Aorta (tissue), 5 donors: ENCODE results near the gene C4B. TPM values are rescaled to one million over a fixed set of nuclear protein-coding genes. Genes with fewer than 3 reads are reported as not detected.
A peak's percentile ranks its signal among the peaks of the same experiment; 100 is the strongest.
"Not testable (repeated sequence)": the region's sequence is repeated elsewhere in the genome, so short reads cannot be mapped to it uniquely, and the experiment has no call there.

Source experiments
- ATAC-seq: fragments of 200-7000 bp; cut with Tn5 transposase; one replicate; pipeline ENCODE4 v1.9.1; 2022; ENCODE audit warnings: moderate library complexity; ENCODE audit not compliant: low FRiP score
- DNase-seq, 2 donors: peaks; one replicate each; pipeline ENCODE4 v3.0.0-alpha.2; 2020
- H3K27ac ChIP-seq, 2 donors: one replicate each; pipeline ENCODE4 v1.5.1; 2013; ENCODE audit warnings: low read length in 2 of 2, mild to moderate bottlenecking in 2 of 2, moderate library complexity in 2 of 2, control low read depth in 1 of 2, inconsistent platforms in 1 of 2, low read depth in 1 of 2
- H3K27me3 ChIP-seq, 2 donors: one replicate each; pipeline ENCODE4 v1.6.1; 2013; ENCODE audit warnings: control low read depth in 1 of 2, low read length in 1 of 2, mild to moderate bottlenecking in 1 of 2, moderate library complexity in 1 of 2; ENCODE audit not compliant: insufficient read depth in 2 of 2, control insufficient read depth in 1 of 2
- H3K36me3 ChIP-seq, 2 donors: one replicate each; pipeline ENCODE4 v1.6.1; 2013; ENCODE audit warnings: control low read depth in 1 of 2, low read length in 1 of 2, mild to moderate bottlenecking in 1 of 2; ENCODE audit not compliant: insufficient read depth in 2 of 2, control insufficient read depth in 1 of 2
- H3K4me1 ChIP-seq, 2 donors: one replicate each; pipeline ENCODE4 v1.6.1; 2013; ENCODE audit warnings: low read length in 2 of 2, control low read depth in 1 of 2, mild to moderate bottlenecking in 1 of 2, moderate library complexity in 1 of 2; ENCODE audit not compliant: insufficient read depth in 2 of 2, control insufficient read depth in 1 of 2
- H3K4me3 ChIP-seq, 2 donors: one replicate each; pipeline ENCODE4 v1.5.1; 2013; ENCODE audit warnings: low read length in 2 of 2, control low read depth in 1 of 2, mild to moderate bottlenecking in 1 of 2
- H3K9me3 ChIP-seq: one replicate; pipeline ENCODE4 v1.6.1; 2013; ENCODE audit warnings: mild to moderate bottlenecking, low read length; ENCODE audit not compliant: control insufficient read depth
- WGBS, 2 donors: extraction: QIAGEN DNeasy Blood & Tissue Kit; methylation state at CpG; one replicate each; pipeline ENCODE4 v1.1.7; 2013; 5-methylcytosine and 5-hydroxymethylcytosine counted together
- intact Hi-C, 2 donors: fragments of 100-400 bp; cut with DNase I; formaldehyde crosslinking; loops; one replicate each; pipeline versions ENCODE4 v1.14.2 to v1.15.0; 2022
- polyA plus RNA-seq, 2 donors: library from polyadenylated mRNA; stranded (reverse); fragments of 200-250 nt; gene quantifications; one replicate each; pipeline ENCODE4 v1.2.3, GENCODE V29; 2013
- total RNA-seq, 2 donors: library from RNA; stranded (reverse); fragmentation: NEBNext Ultra II Directional; extraction: Animal tissue kit (Norgen Biotek cat#: 25700); gene quantifications; one replicate each; pipeline ENCODE4 v1.2.1, GENCODE V29; 2021
- donor health status: healthy with polysubstance abuse.
- donor health status: Bipolar disorder and iron deficiency.
- donor health status: DM: no; HTN: no; CAD: no.
- donor health status: DM: no; HTN: no; CAD: no.
- donor health status: DM: yes; HTN: yes; CAD: no.

C4B gene
- total and polyA plus RNA-seq, 4 donors, result 10.8 to 225 (median 98.9) TPM

GRCh38 chr6:32043589-32044380 is 29.2 kb downstream of the C4B start:
- H3K4me3 ChIP-seq, H3K27ac ChIP-seq, H3K36me3 ChIP-seq, intact Hi-C loops, ATAC-seq, H3K27me3 ChIP-seq, H3K4me1 ChIP-seq, H3K9me3 ChIP-seq: not testable (repeated sequence)
- 91% methylated on average over 15 to 21 of the region's 31 CpGs for WGBS, 2 donors
- peak in 1 of 2 donors; percentile 66 for DNase-seq

- intact Hi-C loops, H3K36me3 ChIP-seq, H3K4me1 ChIP-seq, H3K27ac ChIP-seq, H3K4me3 ChIP-seq, H3K9me3 ChIP-seq, H3K27me3 ChIP-seq, ATAC-seq: not testable (repeated sequence)
- DNase-seq, result peak; percentile 39 to 50
- WGBS, 2 donors, result 90 to 91% methylated on average over 10 to 14 of the region's 18 CpGs
These were observed 30.3 kb downstream of the C4B start for GRCh38 chr6:32044916-32045315.

- ATAC-seq (peak; percentile 4), DNase-seq (peak; percentile 51 to 81)
- no peak overlapping the region for H3K4me3 ChIP-seq
- WGBS, 2 donors, result 82 to 85% methylated on average over 21 to 22 of the region's 22 CpGs
- no peak overlapping the region for H3K27ac ChIP-seq
- no peaks in the 10 kb centered on the region for H3K9me3 ChIP-seq
- H3K4me1 ChIP-seq, result no peaks in the 10 kb centered on the region
- no peaks in the 10 kb centered on the region for H3K36me3 ChIP-seq
- intact Hi-C loops, result no loop called here
- H3K27me3 ChIP-seq, result no peaks in the 10 kb centered on the region
These were observed 31.3 kb downstream of the C4B start for GRCh38 chr6:32045811-32046449.

- Histone ChIP-seq H3K4me3 (no peak overlapping the region), H3K27me3 (no peaks in the 10 kb centered on the region), H3K36me3 (no peaks in the 10 kb centered on the region), H3K9me3 (no peaks in the 10 kb centered on the region), H3K4me1 (no peaks in the 10 kb centered on the region), H3K27ac (no peak overlapping the region)
- intact Hi-C loops, result no loop called here
- DNase-seq, result peak; percentile 67 to 82
- WGBS, 2 donors, result 48 to 51% methylated on average over 14 of the region's 14 CpGs
- ATAC-seq, result peak; percentile 29
These were observed 32.0 kb downstream of the C4B start for GRCh38 chr6:32046450-32047083.

- Histone ChIP-seq H3K9me3 (no peaks in the 10 kb centered on the region), H3K27ac (no peak overlapping the region), H3K4me1 (no peaks in the 10 kb centered on the region), H3K36me3 (no peaks in the 10 kb centered on the region), H3K4me3 (no peak overlapping the region), H3K27me3 (no peaks in the 10 kb centered on the region)
- 56 to 57% methylated on average over 11 of the region's 11 CpGs for WGBS, 2 donors
- intact Hi-C loops, result no loop called here
- DNase-seq (peak; percentile 75 to 87), ATAC-seq (peak; percentile 74)
These were observed 32.5 kb downstream of the C4B start for GRCh38 chr6:32047084-32047478.

- no peak overlapping the region for H3K27ac ChIP-seq
- H3K27me3 ChIP-seq, result no peaks in the 10 kb centered on the region
- intact Hi-C loops, result no loop called here
- WGBS, 2 donors, result 85 to 94% methylated on average over 6 of the region's 6 CpGs
- no peak overlapping the region for H3K4me3 ChIP-seq
- DNase-seq (no peak), ATAC-seq (no peak)
- no peaks in the 10 kb centered on the region for H3K9me3 ChIP-seq
- no peaks in the 10 kb centered on the region for H3K4me1 ChIP-seq
- H3K36me3 ChIP-seq, result no peaks in the 10 kb centered on the region
These were observed 32.9 kb downstream of the C4B start for GRCh38 chr6:32047539-32047854.

- DNase-seq (peak; percentile 80 to 93), ATAC-seq (peak; percentile 80)
- H3K27me3 ChIP-seq, result no peaks in the 10 kb centered on the region
- 50% methylated on average over 42 of the region's 42 CpGs for WGBS, 2 donors
- H3K9me3 ChIP-seq, result no peaks in the 10 kb centered on the region
- intact Hi-C loops, result loop anchor here in 1 of 2 donors (1.0 kb wide), 1 partner anchor 66 kb away; no protein-coding TSS in a partner anchor
- no peaks in the 10 kb centered on the region for H3K4me1 ChIP-seq
- no peak overlapping the region for H3K4me3 ChIP-seq
- no peaks in the 10 kb centered on the region for H3K36me3 ChIP-seq
- no peak overlapping the region for H3K27ac ChIP-seq
These were observed 33.5 kb downstream of the C4B start for GRCh38 chr6:32047855-32048766.

GRCh38 chr6:32049149-32049548 is 34.6 kb downstream of the C4B start:
- 92 to 93% methylated on average over 21 of the region's 21 CpGs for WGBS, 2 donors
- H3K4me3 ChIP-seq, H3K27ac ChIP-seq, H3K27me3 ChIP-seq, H3K9me3 ChIP-seq, H3K36me3 ChIP-seq, H3K4me1 ChIP-seq, ATAC-seq, intact Hi-C loops: not testable (repeated sequence)
- peak in 1 of 2 donors; percentile 57 for DNase-seq
